Spleen (tissue), 7 donors: ENCODE data around the gene LOXL3.

Source experiments
- POLR2AphosphoS5 ChIP-seq, 3 donors: sonication (generic); formaldehyde crosslinking; IDR thresholded peaks; one replicate each; pipeline ENCODE4 v1.5.1; 2017; ENCODE audit warnings: antibody characterized with exemption in 3 of 3
- TF ChIP-seq, protein P1 (sequence below), 11 experiments: fragments of 200-600 bp in 7 of 11; fragments of 450-650 bp in 4 of 11; sonication (generic) in 4 of 11; IDR thresholded peaks in 8 of 11; conservative IDR thresholded peaks in 3 of 11; 1 replicate in 7 of 11; 2 replicates in 4 of 11; pipeline versions ENCODE4 v1.4.0 to v1.8.0; 2016 to 2021; ENCODE audit warnings: antibody characterized with exemption in 11 of 11, inconsistent platforms in 4 of 11, mild to moderate bottlenecking in 1 of 11
- donor health status: DM: no; HTN: no; CAD: no; lungs with moderate emphysema.
- donor health status: DM: no; HTN: no; CAD: no.
- donor health status: DM: no; HTN: no; CAD: no.

DNA sequence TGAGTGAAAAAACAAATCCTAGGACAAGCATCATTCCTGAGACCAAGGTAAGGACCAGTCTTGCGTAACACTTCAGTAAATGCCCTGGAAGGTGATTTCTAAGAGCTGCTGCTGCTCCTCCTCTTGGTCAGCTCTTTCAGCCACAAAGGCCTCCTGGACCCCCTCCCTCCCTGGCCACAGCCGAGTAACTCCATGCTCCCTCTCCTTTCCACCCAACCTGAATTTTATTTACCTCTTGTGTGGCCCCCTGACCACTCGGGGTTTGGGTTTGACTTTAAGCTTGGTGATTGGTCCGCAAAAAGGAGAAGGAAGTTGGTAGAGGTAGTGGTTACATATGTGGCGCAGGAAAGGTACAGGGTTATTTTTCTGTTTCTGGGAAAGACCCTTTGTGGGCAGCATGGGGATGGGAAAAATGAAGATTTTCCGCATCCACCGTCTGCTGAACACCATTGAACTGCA is 14.8 kb downstream of the LOXL3 start:
- TF ChIP-seq, protein P1, sequence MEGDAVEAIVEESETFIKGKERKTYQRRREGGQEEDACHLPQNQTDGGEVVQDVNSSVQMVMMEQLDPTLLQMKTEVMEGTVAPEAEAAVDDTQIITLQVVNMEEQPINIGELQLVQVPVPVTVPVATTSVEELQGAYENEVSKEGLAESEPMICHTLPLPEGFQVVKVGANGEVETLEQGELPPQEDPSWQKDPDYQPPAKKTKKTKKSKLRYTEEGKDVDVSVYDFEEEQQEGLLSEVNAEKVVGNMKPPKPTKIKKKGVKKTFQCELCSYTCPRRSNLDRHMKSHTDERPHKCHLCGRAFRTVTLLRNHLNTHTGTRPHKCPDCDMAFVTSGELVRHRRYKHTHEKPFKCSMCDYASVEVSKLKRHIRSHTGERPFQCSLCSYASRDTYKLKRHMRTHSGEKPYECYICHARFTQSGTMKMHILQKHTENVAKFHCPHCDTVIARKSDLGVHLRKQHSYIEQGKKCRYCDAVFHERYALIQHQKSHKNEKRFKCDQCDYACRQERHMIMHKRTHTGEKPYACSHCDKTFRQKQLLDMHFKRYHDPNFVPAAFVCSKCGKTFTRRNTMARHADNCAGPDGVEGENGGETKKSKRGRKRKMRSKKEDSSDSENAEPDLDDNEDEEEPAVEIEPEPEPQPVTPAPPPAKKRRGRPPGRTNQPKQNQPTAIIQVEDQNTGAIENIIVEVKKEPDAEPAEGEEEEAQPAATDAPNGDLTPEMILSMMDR (IDR thresholded peaks at IDR 0.05 in 8 of 11, conservative IDR thresholded peaks at IDR 0.05 in 3 of 11), result no peak
- no peak for TF ChIP-seq POLR2AphosphoS5 (IDR thresholded peaks at IDR 0.05)
